ENCODE data around the gene YPEL2.

DNA sequence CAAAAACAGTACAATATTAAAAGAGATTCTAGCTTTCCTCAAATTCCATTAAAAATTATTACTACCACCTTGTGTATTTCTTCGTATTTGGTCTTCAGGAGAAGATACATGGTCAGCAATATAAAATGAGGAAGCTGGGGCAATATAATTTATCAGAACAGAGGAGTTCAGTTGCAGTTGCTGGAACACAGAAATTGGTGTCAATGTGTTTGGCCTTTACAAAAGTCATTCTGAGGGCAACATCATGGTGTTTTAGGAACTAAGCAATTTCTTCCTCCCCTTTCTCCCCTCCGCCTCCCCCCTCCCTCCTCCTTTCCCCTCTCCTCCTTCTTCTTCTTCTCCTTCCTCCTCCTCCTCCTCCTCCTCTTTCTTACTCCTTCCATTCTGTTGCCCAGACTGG lies 102.1 kb downstream of the YPEL2 start:
- TF ChIP-seq CBFB (CRISPR knock-in tag; IDR thresholded peaks at IDR 0.05) (no peak), RFX5 (IDR thresholded peaks at IDR 0.05; ENCODE audit: low read depth, low read length) (no peak), HMG20A (CRISPR knock-in tag; IDR thresholded peaks at IDR 0.05; ENCODE audit: borderline replicate concordance) (no peak), RXRA (CRISPR knock-in tag; IDR thresholded peaks at IDR 0.05) (no peak), ZNF629 (CRISPR knock-in tag; conservative IDR thresholded peaks at IDR 0.05) (no peak), NR3C1 (CRISPR knock-in tag; IDR thresholded peaks at IDR 0.05) (no peak), POLR2A (IDR thresholded peaks at IDR 0.05; ENCODE audit: insufficient read depth in 1 of 2, low read depth in 2 of 2, low read length in 2 of 2) (no peak), MTA1 (CRISPR knock-in tag; IDR thresholded peaks at IDR 0.05; ENCODE audit: borderline replicate concordance) (no peak), ZFP62 (CRISPR knock-in tag; IDR thresholded peaks at IDR 0.05) (no peak)
- TF ChIP-seq, protein P1, sequence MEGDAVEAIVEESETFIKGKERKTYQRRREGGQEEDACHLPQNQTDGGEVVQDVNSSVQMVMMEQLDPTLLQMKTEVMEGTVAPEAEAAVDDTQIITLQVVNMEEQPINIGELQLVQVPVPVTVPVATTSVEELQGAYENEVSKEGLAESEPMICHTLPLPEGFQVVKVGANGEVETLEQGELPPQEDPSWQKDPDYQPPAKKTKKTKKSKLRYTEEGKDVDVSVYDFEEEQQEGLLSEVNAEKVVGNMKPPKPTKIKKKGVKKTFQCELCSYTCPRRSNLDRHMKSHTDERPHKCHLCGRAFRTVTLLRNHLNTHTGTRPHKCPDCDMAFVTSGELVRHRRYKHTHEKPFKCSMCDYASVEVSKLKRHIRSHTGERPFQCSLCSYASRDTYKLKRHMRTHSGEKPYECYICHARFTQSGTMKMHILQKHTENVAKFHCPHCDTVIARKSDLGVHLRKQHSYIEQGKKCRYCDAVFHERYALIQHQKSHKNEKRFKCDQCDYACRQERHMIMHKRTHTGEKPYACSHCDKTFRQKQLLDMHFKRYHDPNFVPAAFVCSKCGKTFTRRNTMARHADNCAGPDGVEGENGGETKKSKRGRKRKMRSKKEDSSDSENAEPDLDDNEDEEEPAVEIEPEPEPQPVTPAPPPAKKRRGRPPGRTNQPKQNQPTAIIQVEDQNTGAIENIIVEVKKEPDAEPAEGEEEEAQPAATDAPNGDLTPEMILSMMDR (CRISPR knock-in tag; IDR thresholded peaks at IDR 0.05): no peak
- TF ChIP-seq, protein P2, sequence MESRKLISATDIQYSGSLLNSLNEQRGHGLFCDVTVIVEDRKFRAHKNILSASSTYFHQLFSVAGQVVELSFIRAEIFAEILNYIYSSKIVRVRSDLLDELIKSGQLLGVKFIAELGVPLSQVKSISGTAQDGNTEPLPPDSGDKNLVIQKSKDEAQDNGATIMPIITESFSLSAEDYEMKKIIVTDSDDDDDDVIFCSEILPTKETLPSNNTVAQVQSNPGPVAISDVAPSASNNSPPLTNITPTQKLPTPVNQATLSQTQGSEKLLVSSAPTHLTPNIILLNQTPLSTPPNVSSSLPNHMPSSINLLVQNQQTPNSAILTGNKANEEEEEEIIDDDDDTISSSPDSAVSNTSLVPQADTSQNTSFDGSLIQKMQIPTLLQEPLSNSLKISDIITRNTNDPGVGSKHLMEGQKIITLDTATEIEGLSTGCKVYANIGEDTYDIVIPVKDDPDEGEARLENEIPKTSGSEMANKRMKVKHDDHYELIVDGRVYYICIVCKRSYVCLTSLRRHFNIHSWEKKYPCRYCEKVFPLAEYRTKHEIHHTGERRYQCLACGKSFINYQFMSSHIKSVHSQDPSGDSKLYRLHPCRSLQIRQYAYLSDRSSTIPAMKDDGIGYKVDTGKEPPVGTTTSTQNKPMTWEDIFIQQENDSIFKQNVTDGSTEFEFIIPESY (CRISPR knock-in tag; IDR thresholded peaks at IDR 0.05): no peak
